Coronary artery (tissue), 2 donors: ENCODE measurements around the gene SF3B2.
A peak's percentile ranks its signal among the peaks of the same experiment; 100 is the strongest.

Experiments
- DNase-seq: peaks from one replicate; pipeline ENCODE4 v3.0.0-alpha.2; 2017; ENCODE audit warnings: low spot score
- H3K27ac ChIP-seq, 2 donors: fragments of 200-600 bp; sonication (generic); one replicate each; pipeline ENCODE4 v1.5.1; 2016 to 2019
- H3K4me3 ChIP-seq: fragments of 200-600 bp; sonication (generic); 2 replicates; pipeline ENCODE4 v1.5.1; 2016; ENCODE audit warnings: mild to moderate bottlenecking, moderate library complexity
- CTCF ChIP-seq: fragments of 200-600 bp; sonication (generic); IDR thresholded peaks from one replicate; pipeline ENCODE4 v1.5.1; 2019; ENCODE audit warnings: antibody characterized with exemption

Gene SF3B2

GRCh38 chr11:66051766-66052663 is at the start of gene SF3B2:
Gene SF3B2, plus strand, starts transcription at chr11:66052364. Its CDS starts 21 bp downstream, at chr11:66052385.
- H3K4me3 ChIP-seq: peak within 1 kb of the TSS; percentile 99
- DNase-seq: peak; percentile 98
- TF ChIP-seq CTCF: no peak
- H3K27ac ChIP-seq: peak within 1 kb of the TSS; percentile 89 to 95

- Histone ChIP-seq H3K4me3 (peak overlapping the region; percentile 88), H3K27ac (peak overlapping the region; percentile 85 to 94)
- DNase-seq: peak; percentile 79
- TF ChIP-seq CTCF: no peak
Measured at GRCh38 chr11:66002648-66003225, 49.4 kb upstream of the SF3B2 start.

GRCh38 chr11:66003291-66003690 is 48.9 kb upstream of the SF3B2 start:
- Histone ChIP-seq H3K27ac (peak overlapping the region; percentile 85 to 94), H3K4me3 (peak overlapping the region; percentile 88)
- DNase-seq: no peak
- TF ChIP-seq CTCF: no peak

- no peak overlapping the region for H3K4me3 ChIP-seq
Measured at GRCh38 chr11:66004186-66004585, 48.0 kb upstream of the SF3B2 start.

GRCh38 chr11:66006134-66006890 is 45.9 kb upstream of the SF3B2 start:
- no peak for TF ChIP-seq CTCF
- no peak for DNase-seq
- Histone ChIP-seq H3K27ac (no peak overlapping the region), H3K4me3 (no peak overlapping the region)

More at GRCh38 chr11:66004186-66004585, 48.0 kb upstream of the SF3B2 start:
- H3K27ac ChIP-seq: peak overlapping the region in 1 of 2 donors; percentile 36
- TF ChIP-seq CTCF: no peak
- no peak for DNase-seq

GRCh38 chr11:66006891-66007176 is 45.3 kb upstream of the SF3B2 start:
- no peak for DNase-seq
- no peak for TF ChIP-seq CTCF
- H3K27ac ChIP-seq: no peak overlapping the region
- H3K4me3 ChIP-seq: no peak overlapping the region
